Keratinocyte (primary cell): ENCODE results near the gene IGSF6. TPM values are rescaled to one million over a fixed set of nuclear protein-coding genes. Genes with fewer than 3 reads are reported as not detected.

Experiments used
- DNase-seq: peaks from one replicate; pipeline ENCODE4 v3.0.0-alpha.2; 2011; ENCODE audit warnings: low read depth, missing footprints, low spot score
- FAIRE-seq: peaks from 2 replicates; lab custom pipeline; 2011; peaks lifted over from hg19 to GRCh38; lab: Jason Lieb, UNC
- H2AFZ ChIP-seq: 2 replicates; pipeline ENCODE4 v1.6.0; 2012; ENCODE audit warnings: low read length, control low read depth, inconsistent platforms; ENCODE audit not compliant: control insufficient read depth
- H3K27ac ChIP-seq: 2 replicates; pipeline ENCODE4 v1.5.1; 2011; ENCODE audit warnings: low read length; ENCODE audit not compliant: control insufficient read depth, insufficient read depth
- H3K27me3 ChIP-seq: 3 replicates; pipeline ENCODE4 v1.6.0; 2011; ENCODE audit warnings: low read length; ENCODE audit not compliant: control insufficient read depth, insufficient read depth; ENCODE audit errors: extremely low read depth
- H3K36me3 ChIP-seq, 2 experiments: 2 replicates in 1 of 2; 3 replicates in 1 of 2; pipeline ENCODE4 v1.5.1; 2011; ENCODE audit warnings: low read length in 2 of 2, mild to moderate bottlenecking in 1 of 2; ENCODE audit not compliant: control insufficient read depth in 2 of 2, insufficient read depth in 2 of 2; ENCODE audit errors: extremely low read depth in 1 of 2
- H3K4me1 ChIP-seq: 3 replicates; pipeline ENCODE4 v1.5.1; 2011; ENCODE audit warnings: low read length; ENCODE audit not compliant: control insufficient read depth, insufficient read depth; ENCODE audit errors: extremely low read depth
- H3K4me2 ChIP-seq: 3 replicates; pipeline ENCODE4 v1.6.0; 2011; ENCODE audit warnings: low read depth, low read length; ENCODE audit not compliant: control insufficient read depth, insufficient read depth; ENCODE audit errors: extremely low read depth
- H3K4me3 ChIP-seq, 3 experiments: fragments of 200-600 bp in 1 of 3; sonication (generic) in 1 of 3; 2 replicates in 2 of 3; 3 replicates in 1 of 3; pipeline ENCODE4 v1.5.1; 2011 to 2016; ENCODE audit warnings: low read length in 3 of 3, mild to moderate bottlenecking in 3 of 3, control low read depth in 2 of 3, inconsistent platforms in 1 of 3, low read depth in 1 of 3, mixed read lengths in 1 of 3, mixed run types in 1 of 3, moderate library complexity in 1 of 3; ENCODE audit not compliant: control insufficient read depth in 2 of 3, insufficient read depth in 2 of 3; ENCODE audit errors: extremely low read depth in 1 of 3
- H3K79me2 ChIP-seq: 2 replicates; pipeline ENCODE4 v1.6.0; 2012; ENCODE audit warnings: low read length; ENCODE audit not compliant: control insufficient read depth, insufficient read depth
- H3K9ac ChIP-seq: 3 replicates; pipeline ENCODE4 v1.6.0; 2011; ENCODE audit warnings: low read length; ENCODE audit not compliant: control insufficient read depth, insufficient read depth; ENCODE audit errors: extremely low read depth
- H3K9me1 ChIP-seq: 3 replicates; pipeline ENCODE4 v1.6.0; 2011; ENCODE audit warnings: low read length; ENCODE audit not compliant: control insufficient read depth, insufficient read depth; ENCODE audit errors: extremely low read depth
- H3K9me3 ChIP-seq: 2 replicates; pipeline ENCODE4 v1.5.1; 2012; ENCODE audit warnings: low read depth, low read length; ENCODE audit not compliant: control insufficient read depth
- H4K20me1 ChIP-seq: 3 replicates; pipeline ENCODE4 v1.6.0; 2011; ENCODE audit warnings: low read length; ENCODE audit not compliant: control insufficient read depth, insufficient read depth; ENCODE audit errors: extremely low read depth
- EZH2 ChIP-seq: IDR thresholded peaks from one replicate; pipeline ENCODE4 v1.6.1; 2012; ENCODE audit warnings: inconsistent platforms, mild to moderate bottlenecking, low read length, moderate library complexity
- dilution Hi-C: fragments of 300-500 bp; cut with MboI; formaldehyde crosslinking; loops from one replicate; pipeline ENCODE4 v1.7.0; 2020; ENCODE audit warnings: low sequenced_read_pairs; ENCODE audit not compliant: extremely low pct_ligation_motif_present
- polyA plus RNA-seq, 5 experiments: library from polyadenylated mRNA; depleted of rRNA in 3 of 5; stranded (reverse) in 3 of 5; stranded (forward) in 1 of 5; unstranded in 1 of 5; fragments of >200 nt; gene quantifications; 1 replicate in 1 of 5; 2 replicates in 3 of 5; 3 replicates in 1 of 5; pipeline versions ENCODE4 v1.2.1 to v1.2.3, GENCODE V29; 2011 to 2012; ENCODE audit warnings: missing spikeins in 2 of 5, low read depth in 1 of 5, low replicate concordance in 1 of 5
- TF ChIP-seq, protein P1 (sequence below), 3 experiments: IDR thresholded peaks in 1 of 3; conservative IDR thresholded peaks in 1 of 3; optimal IDR thresholded peaks in 1 of 3; 2 replicates in 2 of 3; 3 replicates in 1 of 3; pipeline versions ENCODE3 to v1.5.1; 2011; ENCODE audit warnings: low read length in 3 of 3, mild to moderate bottlenecking in 3 of 3, moderate library complexity in 2 of 3, control low read depth in 1 of 3, inconsistent platforms in 1 of 3; ENCODE audit not compliant: insufficient read depth in 2 of 3; ENCODE audit errors: extremely low read depth in 1 of 3

The IGSF6 gene
- polyA plus RNA-seq, 1 donor (not counting 4 experiments of a cell fraction or from before 2014, with no cell fraction given) = not detected

DNA sequence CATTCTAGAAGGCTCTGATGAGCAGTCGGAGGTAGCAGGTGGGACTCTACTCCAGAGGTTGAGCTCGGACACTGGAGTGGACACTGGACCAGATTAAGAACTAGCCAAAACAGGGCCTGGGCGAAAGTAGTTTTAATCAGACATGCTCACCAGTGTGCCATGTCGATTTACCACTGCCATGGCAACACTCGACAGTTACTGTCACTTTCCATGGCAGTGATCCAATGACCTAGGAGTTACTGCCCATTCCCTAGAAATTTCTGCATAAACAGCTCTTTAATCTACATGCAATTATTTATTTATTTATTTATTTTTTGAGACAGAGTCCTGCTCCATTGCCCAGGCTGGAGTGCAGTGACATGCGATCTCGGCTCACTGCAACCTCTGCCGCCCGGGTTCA lies 60.2 kb downstream of the IGSF6 start:
- DNase-seq = no peak
- H3K36me3 ChIP-seq = no peaks in the 10 kb centered on the region
- dilution Hi-C loops = no loop called here
- H3K9me3 ChIP-seq = no peaks in the 10 kb centered on the region
- no peaks in the 10 kb centered on the region for H3K4me1 ChIP-seq
- no peak overlapping the region for H3K9ac ChIP-seq
- no peak for FAIRE-seq
- H2AFZ ChIP-seq = no peak overlapping the region
- TF ChIP-seq, protein P1, sequence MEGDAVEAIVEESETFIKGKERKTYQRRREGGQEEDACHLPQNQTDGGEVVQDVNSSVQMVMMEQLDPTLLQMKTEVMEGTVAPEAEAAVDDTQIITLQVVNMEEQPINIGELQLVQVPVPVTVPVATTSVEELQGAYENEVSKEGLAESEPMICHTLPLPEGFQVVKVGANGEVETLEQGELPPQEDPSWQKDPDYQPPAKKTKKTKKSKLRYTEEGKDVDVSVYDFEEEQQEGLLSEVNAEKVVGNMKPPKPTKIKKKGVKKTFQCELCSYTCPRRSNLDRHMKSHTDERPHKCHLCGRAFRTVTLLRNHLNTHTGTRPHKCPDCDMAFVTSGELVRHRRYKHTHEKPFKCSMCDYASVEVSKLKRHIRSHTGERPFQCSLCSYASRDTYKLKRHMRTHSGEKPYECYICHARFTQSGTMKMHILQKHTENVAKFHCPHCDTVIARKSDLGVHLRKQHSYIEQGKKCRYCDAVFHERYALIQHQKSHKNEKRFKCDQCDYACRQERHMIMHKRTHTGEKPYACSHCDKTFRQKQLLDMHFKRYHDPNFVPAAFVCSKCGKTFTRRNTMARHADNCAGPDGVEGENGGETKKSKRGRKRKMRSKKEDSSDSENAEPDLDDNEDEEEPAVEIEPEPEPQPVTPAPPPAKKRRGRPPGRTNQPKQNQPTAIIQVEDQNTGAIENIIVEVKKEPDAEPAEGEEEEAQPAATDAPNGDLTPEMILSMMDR (optimal IDR thresholded peaks at IDR 0.05 in 1 of 3, IDR thresholded peaks at IDR 0.05 in 1 of 3, conservative IDR thresholded peaks at IDR 0.05 in 1 of 3; ENCODE audit: extremely low read depth in 1 of 3, insufficient read depth in 2 of 3, low read length in 3 of 3) = no peak
- TF ChIP-seq EZH2 = no peak
- H3K79me2 ChIP-seq = no peaks in the 10 kb centered on the region
- no peak overlapping the region for H3K27ac ChIP-seq
- no peaks in the 10 kb centered on the region for H4K20me1 ChIP-seq
- H3K9me1 ChIP-seq = no peaks in the 10 kb centered on the region
- no peaks in the 10 kb centered on the region for H3K27me3 ChIP-seq
- H3K4me3 ChIP-seq = no peak overlapping the region
- no peak overlapping the region for H3K4me2 ChIP-seq

GRCh38 chr16:21590796-21591195 lies 61.6 kb downstream of the IGSF6 start:
- Histone ChIP-seq H3K9me3 (no peaks in the 10 kb centered on the region), H4K20me1 (no peaks in the 10 kb centered on the region), H3K4me1 (no peaks in the 10 kb centered on the region), H3K4me3 (no peak overlapping the region), H2AFZ (no peak overlapping the region), H3K4me2 (no peak overlapping the region), H3K9ac (no peak overlapping the region), H3K27me3 (no peaks in the 10 kb centered on the region), H3K27ac (no peak overlapping the region), H3K36me3 (no peaks in the 10 kb centered on the region), H3K79me2 (no peaks in the 10 kb centered on the region), H3K9me1 (no peaks in the 10 kb centered on the region)
- no peak for FAIRE-seq
- DNase-seq = no peak
- dilution Hi-C loops = no loop called here
- no peak for TF ChIP-seq EZH2
- TF ChIP-seq, protein P1 (optimal IDR thresholded peaks at IDR 0.05 in 1 of 3, IDR thresholded peaks at IDR 0.05 in 1 of 3, conservative IDR thresholded peaks at IDR 0.05 in 1 of 3; ENCODE audit: extremely low read depth in 1 of 3, insufficient read depth in 2 of 3, low read length in 3 of 3) = no peak
